Gastrocnemius medialis (tissue), 4 donors: ENCODE measurements around the gene MBTPS1. TPM values are rescaled to one million over a fixed set of nuclear protein-coding genes. Genes with fewer than 3 reads are reported as not detected.

Experiments used
- ATAC-seq, 2 donors: fragments of 150-250 bp; one replicate each; pipeline ENCODE4 v1.9.1; 2016
- DNase-seq, 2 donors: peaks; one replicate each; pipeline ENCODE4 v3.0.0-alpha.2; 2019
- H3K27ac ChIP-seq, 4 donors: fragments of 200-600 bp; sonication (generic); 1 replicate in 1 of 4; 2 replicates in 3 of 4; pipeline ENCODE4 v1.5.1; 2016 to 2018; ENCODE audit warnings: mild to moderate bottlenecking in 2 of 4, moderate library complexity in 1 of 4
- H3K27me3 ChIP-seq, 3 donors: fragments of 200-600 bp; sonication (generic) in 2 of 3; 1 replicate in 1 of 3; 2 replicates in 2 of 3; pipeline versions ENCODE4 v1.5.1 to v1.6.0; 2016 to 2019; ENCODE audit warnings: mild to moderate bottlenecking in 1 of 3, moderate library complexity in 1 of 3
- H3K36me3 ChIP-seq, 2 donors: fragments of 200-600 bp; sonication (generic) in 1 of 2; one replicate each; pipeline ENCODE4 v1.5.1; 2017 to 2018
- H3K4me1 ChIP-seq, 2 donors: fragments of 200-600 bp; sonication (generic) in 1 of 2; one replicate each; pipeline ENCODE4 v1.5.1; 2016 to 2017; ENCODE audit warnings: mild to moderate bottlenecking in 2 of 2
- H3K4me3 ChIP-seq, 4 donors: fragments of 200-600 bp; sonication (generic) in 3 of 4; 1 replicate in 1 of 4; 2 replicates in 3 of 4; pipeline ENCODE4 v1.5.1; 2016 to 2019; ENCODE audit warnings: mild to moderate bottlenecking in 2 of 4
- H3K9me3 ChIP-seq, 3 donors: fragments of 200-600 bp; sonication (generic) in 2 of 3; 1 replicate in 1 of 3; 2 replicates in 2 of 3; pipeline ENCODE4 v1.5.1; 2016 to 2019
- CTCF ChIP-seq, 5 experiments: fragments of 450-650 bp in 3 of 5; fragments of 200-600 bp in 2 of 5; sonication (generic) in 2 of 5; IDR thresholded peaks in 4 of 5; conservative IDR thresholded peaks in 1 of 5; 1 replicate in 4 of 5; 2 replicates in 1 of 5; pipeline ENCODE4 v1.5.1; 2016 to 2019; ENCODE audit warnings: antibody characterized with exemption in 5 of 5, mild to moderate bottlenecking in 3 of 5, moderate library complexity in 3 of 5
- POLR2A ChIP-seq, 2 donors: fragments of 450-650 bp; IDR thresholded peaks; one replicate each; pipeline ENCODE4 v1.6.1; 2017; ENCODE audit warnings: antibody characterized with exemption in 2 of 2, mild to moderate bottlenecking in 2 of 2, moderate library complexity in 2 of 2
- in situ Hi-C, 4 donors: fragments of 200-750 bp; cut with MboI; loops; one replicate each; pipeline versions ENCODE4 v1.15.0 to v1.8.0; 2017; ENCODE audit warnings: low sequenced_read_pairs in 4 of 4
- intact Hi-C: fragments of 100-400 bp; cut with DNase I; formaldehyde crosslinking; loops from one replicate; pipeline ENCODE4 v1.15.1; 2023; ENCODE audit warnings: low total_unique reads
- total RNA-seq, 4 donors: library from RNA; depleted of rRNA; stranded (reverse); fragments of >200 nt; gene quantifications; one replicate each; pipeline versions ENCODE4 v1.1.0 to v1.2.3, GENCODE V29; 2016

Gene MBTPS1
- total RNA-seq, 4 donors from 2014 or later = 28.8 to 44.3 (median 38.5) TPM

DNA sequence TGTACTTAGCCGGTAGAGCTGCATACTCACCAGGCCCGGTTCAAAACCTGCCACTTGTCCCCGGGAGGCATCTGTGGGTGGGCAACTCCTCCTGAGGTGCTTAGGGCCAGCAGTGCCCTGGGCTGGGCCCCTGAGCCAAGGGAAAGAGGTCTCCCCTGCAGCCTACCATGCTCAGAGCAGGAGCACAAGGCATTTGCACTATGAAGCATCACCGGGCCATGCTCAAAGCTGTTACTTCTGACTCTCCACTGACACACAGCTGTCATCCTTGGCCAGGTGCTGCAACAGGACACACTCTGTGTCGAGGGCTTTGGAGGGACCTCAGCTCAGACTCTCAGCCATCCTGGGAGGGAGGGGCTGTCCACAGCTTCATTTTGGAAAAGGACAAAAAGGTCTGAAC lies 111.4 kb downstream of the MBTPS1 start:
- ATAC-seq = no peak
- Histone ChIP-seq H3K4me1 (peaks cover 0 to 4% of the 10 kb centered on the region in 2 donors), H3K36me3 (no peaks in the 10 kb centered on the region), H3K4me3 (no peak overlapping the region), H3K27ac (no peak overlapping the region), H3K9me3 (no peaks in the 10 kb centered on the region), H3K27me3 (no peaks in the 10 kb centered on the region)
- intact Hi-C loops = no loop called here
- DNase-seq = no peak
- no peak for TF ChIP-seq CTCF (IDR thresholded peaks at IDR 0.05 in 4 of 5, conservative IDR thresholded peaks at IDR 0.05 in 1 of 5)
- TF ChIP-seq POLR2A (IDR thresholded peaks at IDR 0.05) = no peak
- in situ Hi-C loops = no loop called here

DNA sequence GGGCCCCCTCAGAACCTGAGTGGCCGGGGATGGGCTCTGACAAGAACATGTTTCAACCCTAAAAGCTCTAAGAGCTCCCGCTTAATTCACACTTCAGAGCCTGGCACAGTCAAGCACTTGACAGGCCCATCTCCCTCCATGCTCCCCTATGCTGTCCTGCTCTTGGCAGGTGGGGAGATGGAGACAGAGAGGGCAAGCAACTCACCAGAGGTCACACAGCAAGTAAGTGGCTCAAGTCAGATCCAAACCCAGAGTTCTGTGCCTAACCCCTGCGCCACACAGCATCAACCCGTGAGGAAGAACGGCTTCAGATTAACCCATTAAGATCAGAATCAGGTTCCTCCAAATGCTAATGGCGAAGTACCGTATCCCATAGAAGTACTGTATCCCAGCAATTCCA lies 112.3 kb downstream of the MBTPS1 start:
- H3K36me3 ChIP-seq = no peaks in the 10 kb centered on the region
- peaks cover 0 to 4% of the 10 kb centered on the region in 2 donors for H3K4me1 ChIP-seq
- ATAC-seq = no peak
- no peaks in the 10 kb centered on the region for H3K27me3 ChIP-seq
- H3K4me3 ChIP-seq = no peak overlapping the region
- in situ Hi-C loops (no loop called here), intact Hi-C loops (no loop called here)
- no peak overlapping the region for H3K27ac ChIP-seq
- no peak for DNase-seq
- H3K9me3 ChIP-seq = no peaks in the 10 kb centered on the region
- TF ChIP-seq POLR2A (IDR thresholded peaks at IDR 0.05) (no peak), CTCF (IDR thresholded peaks at IDR 0.05 in 4 of 5, conservative IDR thresholded peaks at IDR 0.05 in 1 of 5) (no peak)

Other genes starting within 250 kb of the MBTPS1 start
- 10 to 100 TPM; 10.3 to 20.8 (median 18.4) TPM for gene MLYCD, start 217.8 kb downstream of the MBTPS1 start, total RNA-seq
- 10 to 100 TPM in 3 of 4 donors, 1 to 10 TPM in 1; 9.6 to 24.9 (median 13.2) TPM for gene OSGIN1, start 163.7 kb downstream of the MBTPS1 start, total RNA-seq
- not detected for gene NECAB2, start 148.7 kb downstream of the MBTPS1 start, total RNA-seq
- gene SLC38A8, start 74.1 kb downstream of the MBTPS1 start, total RNA-seq = not detected
- 10 to 100 TPM; 20.2 to 26.8 (median 22.6) TPM for gene HSDL1, start 28.2 kb upstream of the MBTPS1 start, total RNA-seq
- gene DNAAF1, start 28.4 kb upstream of the MBTPS1 start, total RNA-seq = not detected
- 10 to 100 TPM in 3 of 4 donors, 1 to 10 TPM in 1; 6.8 to 35.5 (median 12.3) TPM for gene TAF1C, start 70.1 kb upstream of the MBTPS1 start, total RNA-seq
- gene ADAD2, start 74.2 kb upstream of the MBTPS1 start, total RNA-seq = not detected
- not detected for gene KCNG4, start 123.1 kb upstream of the MBTPS1 start, total RNA-seq
- under 1 TPM in 3 of 4 donors, not detected in 1; 0.40 to 0.68 (median 0.49) TPM for gene WFDC1, start 177.9 kb upstream of the MBTPS1 start, total RNA-seq